Measurements from ENCODE around the gene ACCS.

ACCS gene

GRCh38 chr11:44016546-44017442 lies 49.3 kb upstream of the ACCS start:
- ChIA-PET POLR2A (no interaction called here), CTCF (interaction anchor here (0.6 kb wide), 1 partner anchor 444 kb away, joined by 3 read pairs; no protein-coding TSS in a partner anchor)
- H3K27ac ChIP-seq (ENCODE audit: extremely low read depth, low read depth, low read length), result no peak overlapping the region

GRCh38 chr11:44017443-44018126 lies 48.5 kb upstream of the ACCS start:
- Histone ChIP-seq H3K27ac (ENCODE audit: extremely low read depth, low read depth, low read length) (no peak overlapping the region), H3K9me3 (ENCODE audit: control insufficient read depth, insufficient read depth, low read depth, low read length) (no peaks in the 10 kb centered on the region), H3K4me1 (ENCODE audit: control insufficient read depth, insufficient read depth, low read length) (no peaks in the 10 kb centered on the region), H3K4me3 (ENCODE audit: low read depth, low read length) (no peak overlapping the region), H3K36me3 (ENCODE audit: control insufficient read depth in 2 of 2, insufficient read depth in 1 of 2, low read length in 2 of 2) (no peaks in the 10 kb centered on the region)
- ChIA-PET CTCF (interaction anchor here (0.6 kb wide), 1 partner anchor 444 kb away, joined by 3 read pairs; no protein-coding TSS in a partner anchor), POLR2A (no interaction called here)
- no peak for TF ChIP-seq ZNF548 (tag by site-specific recombination; IDR thresholded peaks at IDR 0.05)
- no peak for TF ChIP-seq SALL2 (tag by site-specific recombination; IDR thresholded peaks at IDR 0.05; ENCODE audit: borderline replicate concordance)
- no peak for TF ChIP-seq PRDM1 (tag by site-specific recombination; IDR thresholded peaks at IDR 0.05)
- no peak for TF ChIP-seq ZBTB8A (tag by site-specific recombination; IDR thresholded peaks at IDR 0.05)
- no peak for TF ChIP-seq ZNF626 (tag by site-specific recombination; IDR thresholded peaks at IDR 0.05)
- TF ChIP-seq ZBTB10 (tag by site-specific recombination; IDR thresholded peaks at IDR 0.05), result no peak
- no peak for TF ChIP-seq SETDB1 (IDR thresholded peaks at IDR 0.05; ENCODE audit: insufficient read length, low read length)
- TF ChIP-seq KLF10 (tag by site-specific recombination; IDR thresholded peaks at IDR 0.05), result no peak
- no peak for TF ChIP-seq MYNN (tag by site-specific recombination; IDR thresholded peaks at IDR 0.05; ENCODE audit: borderline replicate concordance)
- TF ChIP-seq ZNF529 (tag by site-specific recombination; IDR thresholded peaks at IDR 0.05; ENCODE audit: insufficient replicate concordance), result no peak
- no peak for TF ChIP-seq ZNF248 (tag by site-specific recombination; IDR thresholded peaks at IDR 0.05)
- TF ChIP-seq ZNF624 (tag by site-specific recombination; IDR thresholded peaks at IDR 0.05), result no peak
- TF ChIP-seq ZBTB11 (tag by site-specific recombination; conservative IDR thresholded peaks at IDR 0.05; ENCODE audit: low read depth), result no peak

More at GRCh38 chr11:44016546-44017442, 49.3 kb upstream of the ACCS start:
- no peaks in the 10 kb centered on the region for H3K36me3 ChIP-seq (ENCODE audit: control insufficient read depth in 2 of 2, insufficient read depth in 1 of 2, low read length in 2 of 2)
- no peak overlapping the region for H3K4me3 ChIP-seq (ENCODE audit: low read depth, low read length)
- TF ChIP-seq ZNF837 (tag by site-specific recombination; IDR thresholded peaks at IDR 0.05) (no peak), ZNF555 (tag by site-specific recombination; conservative IDR thresholded peaks at IDR 0.05) (no peak), ZNF148 (tag by site-specific recombination; IDR thresholded peaks at IDR 0.05; ENCODE audit: borderline replicate concordance) (no peak), ZNF274 (IDR thresholded peaks at IDR 0.05; ENCODE audit: low read length) (no peak), ZNF274 (tag by site-specific recombination; IDR thresholded peaks at IDR 0.05; ENCODE audit: borderline replicate concordance) (no peak), ZNF792 (tag by site-specific recombination; IDR thresholded peaks at IDR 0.05) (no peak), ZNF433 (tag by site-specific recombination; IDR thresholded peaks at IDR 0.05; ENCODE audit: low read depth) (no peak), OVOL3 (tag by site-specific recombination; IDR thresholded peaks at IDR 0.05) (no peak), ZBTB1 (tag by site-specific recombination; IDR thresholded peaks at IDR 0.05) (no peak), ZNF654 (tag by site-specific recombination; IDR thresholded peaks at IDR 0.05; ENCODE audit: low read depth) (no peak), ZNF138 (tag by site-specific recombination; IDR thresholded peaks at IDR 0.05; ENCODE audit: borderline replicate concordance) (no peak)
- no peaks in the 10 kb centered on the region for H3K9me3 ChIP-seq (ENCODE audit: control insufficient read depth, insufficient read depth, low read depth, low read length)
- H3K4me1 ChIP-seq (ENCODE audit: control insufficient read depth, insufficient read depth, low read length), result no peaks in the 10 kb centered on the region

Data from HEK293 (cell line).